HepG2 (cell line): ENCODE data around the gene CEMP1.

Source experiments
- ATF3 ChIP-seq: sonication (generic); formaldehyde crosslinking; IDR thresholded peaks from 2 replicates; pipeline ENCODE4 v1.4.0; 2020; ENCODE audit warnings: missing genetic modification reagents
- CSRNP1 ChIP-seq: sonication (generic); formaldehyde crosslinking; IDR thresholded peaks from 2 replicates; pipeline ENCODE4 v1.8.1; 2023; ENCODE audit warnings: mild to moderate bottlenecking, missing genetic modification reagents
- E2F1 ChIP-seq: sonication (generic); formaldehyde crosslinking; IDR thresholded peaks from 2 replicates; pipeline ENCODE4 v1.5.0; 2020; ENCODE audit warnings: missing genetic modification reagents
- FOXA3 ChIP-seq: IDR thresholded peaks from 2 replicates; pipeline ENCODE4 v1.6.1; 2016; ENCODE audit warnings: missing genetic modification reagents, missing compliant biosample characterization
- GTF2F1 ChIP-seq: fragments of 150-350 bp; IDR thresholded peaks from 2 replicates; pipeline ENCODE4 v1.6.1; 2014; ENCODE audit warnings: low read length
- JUNB ChIP-seq: sonication (generic); formaldehyde crosslinking; IDR thresholded peaks from 2 replicates; pipeline ENCODE4 v1.8.0; 2022; ENCODE audit warnings: missing genetic modification reagents, mild to moderate bottlenecking, borderline replicate concordance
- MBNL3 ChIP-seq: fragments of 250-450 bp; sonication (Bioruptor Pico); conservative IDR thresholded peaks from 2 replicates; pipeline ENCODE4 v1.8.0; 2022; ENCODE audit warnings: mild to moderate bottlenecking, inconsistent platforms
- NFE2L1 ChIP-seq: sonication (generic); formaldehyde crosslinking; IDR thresholded peaks from 2 replicates; pipeline ENCODE4 v1.4.0; 2020; ENCODE audit warnings: missing genetic modification reagents, mild to moderate bottlenecking, borderline replicate concordance
- NFE2L2 ChIP-seq: fragments of 150-350 bp; IDR thresholded peaks from 2 replicates; pipeline ENCODE4 v1.6.1; 2014; ENCODE audit warnings: low read length
- POLR2A ChIP-seq, 2 experiments: IDR thresholded peaks; 2 replicates each; pipeline ENCODE4 v1.6.1; 2011; ENCODE audit warnings: low read depth in 2 of 2, low read length in 2 of 2, mild to moderate bottlenecking in 1 of 2, moderate library complexity in 1 of 2; ENCODE audit not compliant: insufficient read depth in 1 of 2
- REST ChIP-seq, 2 experiments: IDR thresholded peaks; 2 replicates each; pipeline ENCODE4 v1.6.1; 2011 to 2012; ENCODE audit warnings: low read length in 2 of 2, borderline replicate concordance in 1 of 2, low read depth in 1 of 2, mild to moderate bottlenecking in 1 of 2, moderate library complexity in 1 of 2
- ZNF274 ChIP-seq: sonication (generic); formaldehyde crosslinking; IDR thresholded peaks from 2 replicates; pipeline ENCODE4 v1.5.1; 2020; ENCODE audit warnings: mild to moderate bottlenecking, missing genetic modification reagents

- TF ChIP-seq ZNF274 (CRISPR knock-in tag) (no peak), GTF2F1 (no peak), POLR2A (IDR thresholded peaks at IDR 0.05; ENCODE audit: insufficient read depth in 1 of 2, low read depth in 2 of 2, low read length in 2 of 2) (no peak), NFE2L2 (no peak), NFE2L1 (no peak), JUNB (CRISPR knock-in tag) (no peak), MBNL3 (CRISPR knock-in tag) (no peak), CSRNP1 (CRISPR knock-in tag) (no peak), E2F1 (no peak), REST (IDR thresholded peaks at IDR 0.05; ENCODE audit: borderline replicate concordance in 1 of 2, low read depth in 1 of 2, low read length in 2 of 2) (no peak), FOXA3 (CRISPR knock-in tag) (no peak), ATF3 (CRISPR knock-in tag) (no peak)
Measured at GRCh38 chr16:2507665-2508064, 23.5 kb downstream of the CEMP1 start.
